Activated B cell treated with CpG ODN at 0.5 μM for 24 hours (primary cell): ENCODE data around the gene MTRR. TPM values are rescaled to one million over a fixed set of nuclear protein-coding genes. Genes with fewer than 3 reads are reported as not detected.

Experiments
- ATAC-seq: fragments of 200-7000 bp; cut with Tn5 transposase; one replicate; pipeline ENCODE4 v1.10.0; 2021; ENCODE audit warnings: low read depth, mild to moderate bottlenecking, moderate library complexity
- CTCF ChIA-PET: fragments of 350-600 bp; sonication (Branson Sonifier 250); formaldehyde crosslinking; loops from one replicate; lab custom pipeline; 2021; ENCODE audit warnings: antibody characterized with exemption; lab: Charles Lee
- POLR2A ChIA-PET: fragments of 350-600 bp; sonication (Branson Sonifier 250); formaldehyde crosslinking; loops from one replicate; lab custom pipeline; 2021; ENCODE audit warnings: antibody characterized with exemption; lab: Charles Lee
- DNase-seq: peaks from one replicate; pipeline ENCODE4 v3.0.0; 2022
- H3K27ac Mint-ChIP-seq: one replicate; pipeline ENCODE4 v1.8.0; 2020; ENCODE audit warnings: mixed read lengths
- H3K27me3 Mint-ChIP-seq: one replicate; pipeline ENCODE4 v1.8.0; 2021; ENCODE audit warnings: mixed read lengths
- H3K36me3 Mint-ChIP-seq: one replicate; pipeline ENCODE4 v1.8.0; 2021; ENCODE audit warnings: low read depth, mixed read lengths
- H3K4me1 Mint-ChIP-seq: one replicate; pipeline ENCODE4 v1.8.0; 2021; ENCODE audit warnings: mixed read lengths
- H3K4me3 Mint-ChIP-seq: one replicate; pipeline ENCODE4 v1.8.0; 2020; ENCODE audit warnings: mild to moderate bottlenecking, mixed read lengths
- H3K9me3 Mint-ChIP-seq: one replicate; pipeline ENCODE4 v1.8.0; 2020; ENCODE audit warnings: mixed read lengths
- intact Hi-C: fragments of 100-400 bp; cut with micrococcal nuclease; formaldehyde crosslinking; loops from one replicate; pipeline ENCODE4 v1.15.1; 2024
- total RNA-seq: library from RNA; stranded (reverse); gene quantifications from 2 replicates; pipeline ENCODE4 v1.2.3, GENCODE V29; 2022
- TF ChIP-seq, protein P1 (sequence below): fragments of 200-600 bp; IDR thresholded peaks from one replicate; pipeline ENCODE4 v1.8.0; 2022; ENCODE audit warnings: antibody characterized with exemption, mild to moderate bottlenecking

MTRR gene
- total RNA-seq, 1 donor from 2014 or later, result 70.7 TPM

DNA sequence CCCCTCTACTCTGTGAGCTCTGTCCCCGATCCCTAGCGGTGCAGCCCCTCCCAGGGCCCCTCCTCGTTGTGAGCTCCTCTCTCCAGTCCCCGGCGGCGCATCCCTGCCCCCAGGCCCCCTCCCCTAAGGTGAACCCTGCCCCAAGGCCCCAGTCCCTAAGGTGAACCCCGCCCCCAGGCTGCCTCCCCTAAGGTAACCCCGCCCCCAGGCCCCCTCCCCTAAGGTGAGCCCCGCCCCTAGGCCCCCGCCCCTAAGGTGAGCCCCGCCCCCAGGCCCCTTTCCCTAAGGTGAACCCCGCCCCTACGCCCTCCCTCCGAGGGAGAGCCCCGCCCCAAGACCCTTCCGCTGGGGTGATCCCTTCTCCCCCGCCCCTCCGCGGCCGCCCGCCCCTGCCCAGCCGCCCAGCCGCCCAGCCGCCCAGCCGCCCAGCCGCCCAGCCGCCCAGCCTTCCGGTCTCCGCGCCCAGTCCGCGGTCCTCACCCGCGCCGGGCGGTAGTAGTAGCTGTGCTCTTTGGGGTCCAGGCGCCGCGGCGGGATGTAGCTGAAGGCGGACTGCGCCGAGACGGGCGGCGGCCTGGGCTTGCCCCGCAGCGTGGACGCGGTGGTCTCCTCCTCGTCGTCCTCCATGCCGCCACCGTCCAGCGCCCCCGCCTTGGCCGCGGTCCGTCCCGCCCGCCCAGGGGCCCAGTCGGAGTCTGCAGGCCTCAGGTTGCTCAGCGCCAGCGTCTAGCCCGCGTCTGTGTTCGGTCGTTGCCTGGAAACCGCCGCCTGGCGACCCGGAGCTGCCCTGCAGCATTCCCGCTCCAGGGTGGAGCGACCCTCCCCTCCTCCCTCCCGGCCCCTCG is 18.3 kb upstream of the MTRR start, which contains the start of gene CFAP90:
Gene CFAP90 (minus strand): TSS at position 739 of the 845 bp plus-strand sequence. CDS start 112 bp downstream, at position 627.
- H3K4me1 Mint-ChIP-seq, result peaks cover 19% of the 10 kb centered on the region

DNA sequence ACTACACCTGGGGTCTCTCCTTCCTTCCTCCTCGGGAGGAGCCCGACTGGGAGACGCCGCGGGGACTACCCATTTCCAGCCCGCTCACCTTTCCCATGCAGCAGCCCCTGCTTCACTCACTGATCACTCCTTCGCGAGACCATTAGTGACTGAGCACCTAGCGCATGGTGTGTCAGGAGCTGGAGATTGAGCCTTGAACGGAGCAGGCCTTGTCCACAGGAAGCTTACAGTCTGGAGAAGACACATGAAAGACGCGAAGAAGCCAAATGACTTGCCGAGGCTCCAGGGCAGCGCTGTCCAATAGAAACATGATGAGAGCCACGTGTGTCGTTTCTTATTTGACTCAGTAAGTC is 17.7 kb upstream of the MTRR start:
- peaks cover 18% of the 10 kb centered on the region for H3K27me3 Mint-ChIP-seq
- ATAC-seq (no peak), DNase-seq (no peak)
- peaks cover 18% of the 10 kb centered on the region for H3K4me1 Mint-ChIP-seq
- CTCF ChIA-PET, result no interaction called here
- no peaks in the 10 kb centered on the region for H3K36me3 Mint-ChIP-seq
- H3K27ac Mint-ChIP-seq, result no peak overlapping the region
- intact Hi-C loops, result no loop called here
- TF ChIP-seq, protein P1, sequence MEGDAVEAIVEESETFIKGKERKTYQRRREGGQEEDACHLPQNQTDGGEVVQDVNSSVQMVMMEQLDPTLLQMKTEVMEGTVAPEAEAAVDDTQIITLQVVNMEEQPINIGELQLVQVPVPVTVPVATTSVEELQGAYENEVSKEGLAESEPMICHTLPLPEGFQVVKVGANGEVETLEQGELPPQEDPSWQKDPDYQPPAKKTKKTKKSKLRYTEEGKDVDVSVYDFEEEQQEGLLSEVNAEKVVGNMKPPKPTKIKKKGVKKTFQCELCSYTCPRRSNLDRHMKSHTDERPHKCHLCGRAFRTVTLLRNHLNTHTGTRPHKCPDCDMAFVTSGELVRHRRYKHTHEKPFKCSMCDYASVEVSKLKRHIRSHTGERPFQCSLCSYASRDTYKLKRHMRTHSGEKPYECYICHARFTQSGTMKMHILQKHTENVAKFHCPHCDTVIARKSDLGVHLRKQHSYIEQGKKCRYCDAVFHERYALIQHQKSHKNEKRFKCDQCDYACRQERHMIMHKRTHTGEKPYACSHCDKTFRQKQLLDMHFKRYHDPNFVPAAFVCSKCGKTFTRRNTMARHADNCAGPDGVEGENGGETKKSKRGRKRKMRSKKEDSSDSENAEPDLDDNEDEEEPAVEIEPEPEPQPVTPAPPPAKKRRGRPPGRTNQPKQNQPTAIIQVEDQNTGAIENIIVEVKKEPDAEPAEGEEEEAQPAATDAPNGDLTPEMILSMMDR, result no peak
- POLR2A ChIA-PET, result interaction anchor here (0.6 to 2.1 kb wide), 2 partner anchors 10 to 18 kb away, joined by 3 to 12 read pairs; partner anchors contain the start of genes FASTKD3 and MTRR
- peaks cover 3% of the 10 kb centered on the region for H3K9me3 Mint-ChIP-seq
- peak overlapping the region; percentile 86 for H3K4me3 Mint-ChIP-seq

More for the DNA sequence above, 18.3 kb upstream of the MTRR start, which contains the start of gene CFAP90:
- ChIA-PET POLR2A (interaction anchor here (0.6 to 2.1 kb wide), 2 partner anchors 10 to 19 kb away, joined by 3 to 12 read pairs; partner anchors contain the start of genes FASTKD3 and MTRR), CTCF (no interaction called here)
- Mint-ChIP-seq H3K9me3 (peaks cover 3% of the 10 kb centered on the region), H3K27ac (no peak within 1 kb of the TSS), H3K4me3 (peak within 1 kb of the TSS; percentile 86), H3K27me3 (peaks cover 18% of the 10 kb centered on the region), H3K36me3 (no peaks in the 10 kb centered on the region)
- ATAC-seq (peak; percentile 86), DNase-seq (peak; percentile 39)
- TF ChIP-seq, protein P1, result no peak
- intact Hi-C loops, result loop anchor here (1.0 kb wide), 1 partner anchor 19 kb away; the partner anchor contains the start of genes FASTKD3 and MTRR

DNA sequence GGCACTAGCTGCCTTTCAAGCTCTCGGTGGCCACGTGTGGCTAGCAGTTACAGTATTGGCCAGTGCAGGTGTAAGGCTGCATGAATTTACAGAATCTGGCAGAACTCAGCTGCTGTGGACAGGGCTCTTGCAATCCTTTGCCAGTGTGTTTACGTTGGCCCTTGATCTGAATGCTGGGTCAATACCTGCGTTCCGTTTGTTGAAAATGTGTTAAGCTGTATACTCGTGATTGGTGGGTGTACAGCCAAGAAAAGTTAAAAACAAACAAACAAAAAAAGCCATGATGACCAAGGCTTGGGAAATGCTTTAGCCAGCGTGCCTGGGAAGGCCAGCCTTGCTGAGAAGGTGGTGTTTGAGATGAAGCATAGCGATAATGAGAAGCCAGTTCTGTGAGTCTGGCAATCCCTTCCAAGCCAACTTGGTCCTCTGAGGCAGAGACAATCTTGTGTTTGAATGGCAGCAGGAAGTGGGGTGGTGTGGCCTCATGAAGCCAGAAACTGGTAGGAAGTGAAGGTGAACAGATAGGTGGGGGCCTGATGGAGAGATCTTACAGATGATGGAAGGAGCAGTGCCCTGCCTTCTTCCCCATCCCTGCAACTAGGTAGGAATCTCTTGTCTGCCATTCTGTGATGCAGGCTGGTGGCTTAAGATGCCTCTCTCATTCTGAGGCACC is 17.2 kb upstream of the MTRR start:
- Mint-ChIP-seq H3K27me3 (peaks cover 18% of the 10 kb centered on the region), H3K9me3 (peaks cover 3% of the 10 kb centered on the region), H3K4me3 (peak overlapping the region; percentile 86), H3K36me3 (no peaks in the 10 kb centered on the region), H3K27ac (no peak overlapping the region), H3K4me1 (peaks cover 18% of the 10 kb centered on the region)
- ATAC-seq (no peak), DNase-seq (no peak)
- ChIA-PET CTCF (no interaction called here), POLR2A (interaction anchor here (2.1 kb wide), 1 partner anchor 18 kb away, joined by 12 read pairs; the partner anchor contains the start of genes FASTKD3 and MTRR)
- intact Hi-C loops, result no loop called here
- TF ChIP-seq, protein P1, result no peak

DNA sequence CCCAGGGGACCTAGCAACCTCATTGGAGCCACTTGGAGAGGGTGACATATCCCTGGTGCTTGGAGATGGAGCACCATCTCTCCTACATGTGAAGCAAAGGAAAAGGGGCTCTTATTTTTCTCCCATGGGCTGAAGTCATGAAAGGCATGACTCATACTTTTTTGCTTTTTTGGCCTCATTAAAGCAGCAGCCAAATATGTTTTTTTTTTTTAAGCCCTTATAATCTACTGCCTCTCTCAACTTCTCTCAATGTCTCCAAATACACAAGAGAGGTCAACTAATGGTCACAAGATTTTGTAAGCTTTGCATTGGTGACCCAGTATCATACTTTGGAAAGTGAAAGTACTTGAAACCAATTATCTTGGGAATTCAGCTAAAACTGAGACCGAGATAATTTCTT is 16.4 kb upstream of the MTRR start:
- Mint-ChIP-seq H3K27ac (no peak overlapping the region), H3K4me3 (peak overlapping the region; percentile 86), H3K36me3 (no peaks in the 10 kb centered on the region), H3K27me3 (peaks cover 18% of the 10 kb centered on the region), H3K9me3 (peaks cover 3% of the 10 kb centered on the region), H3K4me1 (peaks cover 18% of the 10 kb centered on the region)
- intact Hi-C loops, result no loop called here
- POLR2A ChIA-PET, result interaction anchor here (1.0 kb wide), 1 partner anchor 17 kb away, joined by 6 read pairs; the partner anchor contains the start of genes FASTKD3 and MTRR
- CTCF ChIA-PET, result no interaction called here
- DNase-seq, result no peak
- TF ChIP-seq, protein P1, result no peak
- ATAC-seq, result no peak
